ENCODE results near the gene TRIP13.
"Not testable (repeated sequence)": the region's sequence is repeated elsewhere in the genome, so short reads cannot be mapped to it uniquely, and the experiment has no call there.

Gene TRIP13

DNA sequence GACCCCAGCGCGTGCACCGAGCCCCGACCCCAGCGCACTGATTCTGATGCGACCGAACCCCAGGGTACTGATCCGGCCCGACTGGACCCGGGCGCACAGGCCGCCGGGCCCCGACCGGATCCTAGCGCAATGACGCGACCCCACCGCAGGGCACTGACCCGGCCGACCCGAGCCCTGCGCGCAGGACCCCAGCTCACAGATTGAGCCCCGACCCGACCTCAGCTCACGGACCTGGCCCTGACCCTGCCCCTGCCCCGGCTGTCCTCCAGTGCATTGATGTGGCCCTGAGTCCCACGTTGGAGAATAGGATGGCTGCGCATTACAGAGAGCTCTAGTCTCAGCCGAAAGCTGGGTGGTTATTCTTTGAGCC, 438 bp downstream of the TRIP13 start:
- no peak for DNase-seq

DNA sequence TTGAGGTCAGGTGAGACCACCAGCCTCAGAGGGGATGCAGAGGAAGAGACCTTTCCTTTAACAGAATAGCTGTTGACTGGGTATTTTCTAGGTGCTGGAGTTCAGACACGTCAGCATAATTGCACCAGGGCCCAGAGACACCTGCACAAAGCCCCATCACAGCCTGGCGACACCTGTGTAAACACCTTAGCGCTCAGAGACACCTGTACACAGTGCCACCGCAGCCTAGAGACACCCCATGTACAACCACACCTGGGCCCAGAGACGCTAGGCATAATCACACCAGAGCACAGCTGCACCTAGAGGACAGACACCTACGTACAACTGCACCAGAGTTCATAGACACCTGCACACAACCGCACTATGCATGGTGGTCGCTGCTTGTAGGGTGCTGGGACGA, 1.0 kb downstream of the TRIP13 start:
- DNase-seq, result no peak

DNA sequence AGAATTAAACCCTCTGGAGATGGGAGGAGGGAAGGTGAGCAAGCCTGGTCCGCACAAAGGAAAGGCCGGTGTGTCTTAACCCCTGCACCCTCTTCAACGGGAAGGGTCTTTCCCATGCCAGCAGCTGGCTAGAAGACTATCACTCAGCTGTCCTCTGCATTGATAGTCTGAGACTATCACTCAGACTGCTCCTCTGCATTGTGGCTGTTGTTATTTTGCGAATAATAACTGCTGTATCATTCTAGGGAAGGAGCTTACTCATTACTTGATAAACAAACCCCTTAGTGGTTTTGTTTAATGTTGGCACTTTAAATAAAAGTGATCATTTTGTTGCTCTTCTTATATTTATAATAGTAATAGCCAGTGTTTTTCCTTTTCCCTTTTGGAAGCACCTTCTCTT, 8.1 kb downstream of the TRIP13 start:
- no peak for DNase-seq

DNA sequence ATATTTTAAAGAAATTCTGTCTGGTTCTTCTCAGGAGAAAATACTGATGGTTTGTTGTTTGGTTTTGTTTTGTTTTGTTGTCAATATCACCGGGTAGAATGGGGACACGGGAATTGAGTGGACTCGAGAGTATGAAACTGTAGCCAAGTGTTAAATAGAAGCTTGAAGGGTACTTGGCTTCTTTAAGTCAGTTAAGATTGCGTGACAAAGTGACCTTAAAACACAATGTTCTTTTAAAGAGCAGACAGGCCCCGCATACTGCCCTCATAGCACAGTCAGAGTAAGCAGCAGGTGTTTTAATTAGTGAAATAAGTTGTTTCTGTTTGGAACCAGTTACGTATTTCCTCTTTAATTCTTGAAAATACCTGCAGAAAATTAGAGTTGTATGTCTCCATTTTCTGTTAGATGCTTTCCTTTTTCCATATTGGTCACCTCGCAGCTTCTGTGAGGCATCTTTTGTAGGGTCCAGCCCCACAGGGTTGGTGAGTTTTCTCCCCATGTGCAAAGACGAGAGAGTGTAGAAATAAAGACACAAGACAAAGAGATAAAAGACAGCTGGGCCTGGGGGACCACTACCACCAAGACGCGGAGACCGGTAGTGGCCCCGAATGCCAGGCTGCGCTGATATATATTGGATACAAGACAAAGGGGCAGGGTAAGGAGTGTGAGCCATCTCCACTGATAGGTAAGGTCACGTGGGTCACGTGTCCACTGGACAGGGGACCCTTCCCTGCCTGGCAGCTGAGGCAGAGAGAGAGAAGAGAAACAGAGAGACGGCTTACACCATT, 9.6 kb downstream of the TRIP13 start:
- no peak for DNase-seq

DNA sequence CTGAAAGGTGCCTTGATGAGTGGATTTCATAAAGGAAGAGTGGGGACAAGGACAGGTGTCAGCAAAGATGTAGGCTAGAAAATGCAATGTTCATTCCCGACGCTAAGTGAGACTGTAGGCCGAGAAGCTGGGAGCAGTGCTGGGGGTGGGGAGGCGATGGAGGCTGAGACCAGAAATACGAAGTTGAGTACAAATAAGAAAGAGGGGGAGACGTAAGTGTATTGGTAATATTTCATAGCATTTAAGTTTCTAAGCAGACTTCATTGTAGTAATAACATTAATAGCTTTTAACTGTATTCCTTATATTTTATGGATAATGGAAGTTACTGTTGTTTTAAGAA, 11.0 kb downstream of the TRIP13 start:
- DNase-seq, result no peak

DNA sequence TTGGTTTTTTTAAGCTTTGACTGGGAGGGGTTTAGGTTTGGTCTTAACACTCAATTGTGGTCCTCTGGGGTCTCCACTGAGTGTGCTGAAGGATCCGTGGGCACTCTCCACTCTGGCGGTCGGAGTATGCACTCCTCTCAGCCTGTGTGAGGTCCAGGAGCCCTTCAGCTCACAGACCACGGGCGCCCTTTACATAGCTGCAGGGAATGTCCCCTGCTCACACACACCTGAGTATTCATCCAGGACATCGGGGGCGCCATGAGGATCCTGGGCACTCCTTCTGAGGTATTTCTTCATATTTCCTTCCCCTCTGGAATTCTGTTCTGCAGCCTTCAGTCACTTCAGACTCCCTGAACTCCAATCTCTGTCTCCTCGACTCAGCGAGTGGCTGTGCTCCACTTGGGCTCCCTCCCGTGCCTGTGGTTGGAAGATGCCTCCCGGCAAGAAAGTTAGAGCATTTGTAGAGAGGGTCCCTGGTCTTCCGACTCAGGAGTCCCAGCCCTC, 12.5 kb downstream of the TRIP13 start:
- no peak for DNase-seq

DNA sequence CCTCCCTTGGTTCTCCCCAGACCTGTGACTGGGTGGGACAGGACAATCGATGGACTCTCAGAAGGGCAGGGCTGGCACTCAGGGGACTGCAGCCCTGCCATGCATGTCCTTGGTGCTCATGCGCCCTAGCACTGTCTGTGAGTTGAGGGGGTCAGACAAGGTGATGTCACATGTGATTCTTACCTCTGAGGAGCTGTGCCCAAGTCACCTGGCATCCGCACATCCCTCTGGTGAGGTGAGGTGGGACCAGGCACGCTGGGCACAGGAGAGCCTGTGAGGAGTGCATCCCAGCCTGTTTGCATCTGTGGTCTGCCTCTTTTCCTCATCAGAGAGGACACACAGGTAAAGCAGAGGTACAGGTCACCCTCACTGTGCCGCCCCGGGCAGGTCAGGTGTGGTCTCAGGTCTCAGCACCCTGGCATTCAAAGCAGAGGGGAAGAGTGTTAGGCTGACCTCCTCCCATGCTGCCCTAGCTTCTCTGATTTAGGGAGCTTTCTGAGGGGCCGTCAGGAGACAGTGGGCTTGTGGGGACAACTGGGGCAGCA, 14.8 kb downstream of the TRIP13 start:
- no peak for DNase-seq

DNA sequence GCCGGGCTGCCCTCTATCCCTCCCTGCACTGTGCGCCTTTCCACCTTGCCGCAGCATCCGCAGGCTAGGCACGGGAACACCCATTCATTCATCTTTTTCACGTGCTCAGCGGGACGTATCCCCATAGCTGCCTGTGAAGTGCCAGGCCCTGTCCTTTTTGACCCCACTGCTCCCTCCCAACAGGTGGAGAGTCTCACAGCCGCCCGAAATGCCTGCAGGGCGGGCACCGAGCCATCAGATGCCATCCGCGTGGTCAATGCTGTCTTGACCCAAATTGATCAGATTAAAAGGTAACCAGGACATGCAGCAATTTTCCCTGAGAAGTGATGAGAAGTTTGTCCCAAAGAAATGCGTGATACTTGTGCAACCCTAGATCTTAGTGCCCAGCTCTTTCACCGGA, 15.5 kb downstream of the TRIP13 start:
- DNase-seq, result no peak

DNA sequence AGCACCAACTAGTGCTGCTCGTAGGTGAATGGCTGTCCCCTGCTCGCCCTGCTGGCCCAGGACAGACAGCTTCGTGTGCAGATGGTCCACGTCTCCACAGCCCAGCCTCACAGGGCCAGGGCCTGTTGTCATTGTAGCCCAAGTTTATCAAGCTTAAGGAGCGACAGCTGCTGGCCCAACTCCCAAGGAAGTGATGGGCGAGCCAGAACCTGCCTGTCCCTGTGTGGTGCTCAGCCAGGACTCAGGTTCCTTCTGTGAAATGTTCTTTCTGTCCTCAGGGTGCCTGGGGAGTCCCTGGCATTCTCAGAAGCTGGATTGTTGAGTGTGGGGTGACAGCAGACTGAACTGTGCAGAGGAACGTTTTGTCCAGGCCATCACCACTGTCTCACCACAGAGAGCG, 16.4 kb downstream of the TRIP13 start:
- no peak for DNase-seq

DNA sequence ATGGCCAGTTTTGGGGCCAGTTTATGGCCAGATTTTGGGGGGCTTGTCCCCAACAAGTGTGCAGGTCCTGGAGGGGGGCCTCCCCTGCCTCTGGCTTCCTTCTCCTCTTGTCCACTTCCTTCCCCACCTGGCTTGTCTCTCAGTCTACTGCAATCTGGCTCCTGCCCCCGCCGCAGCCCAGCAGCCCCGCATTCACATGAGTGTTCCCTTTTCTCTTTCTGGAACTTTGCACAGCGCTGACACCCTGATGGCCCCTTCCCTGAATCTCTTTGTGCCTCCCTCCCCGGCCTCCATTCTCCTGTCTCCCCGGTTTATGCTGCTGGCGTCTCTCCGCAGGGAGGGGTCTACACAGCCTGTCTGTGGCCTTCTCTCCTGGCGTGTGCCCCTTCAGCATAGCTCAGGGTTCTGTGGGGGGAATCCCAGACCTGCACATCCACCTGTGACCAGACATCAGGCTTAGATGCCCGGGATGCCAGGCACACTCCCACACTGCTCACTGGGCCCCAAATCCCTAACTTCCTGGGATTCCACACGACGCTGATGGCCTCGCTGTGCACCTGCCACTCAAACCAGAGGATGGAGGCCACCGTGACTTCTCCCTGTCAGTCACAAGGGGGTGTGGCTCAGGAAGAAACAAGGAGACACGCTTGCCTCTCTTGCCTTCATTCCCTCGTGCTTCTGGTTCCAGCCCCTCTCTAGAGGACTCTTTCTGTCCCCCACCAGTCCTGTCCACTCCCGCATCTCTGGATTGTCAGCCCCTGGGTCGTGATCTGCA, 17.5 kb downstream of the TRIP13 start:
- DNase-seq, result no peak

DNA sequence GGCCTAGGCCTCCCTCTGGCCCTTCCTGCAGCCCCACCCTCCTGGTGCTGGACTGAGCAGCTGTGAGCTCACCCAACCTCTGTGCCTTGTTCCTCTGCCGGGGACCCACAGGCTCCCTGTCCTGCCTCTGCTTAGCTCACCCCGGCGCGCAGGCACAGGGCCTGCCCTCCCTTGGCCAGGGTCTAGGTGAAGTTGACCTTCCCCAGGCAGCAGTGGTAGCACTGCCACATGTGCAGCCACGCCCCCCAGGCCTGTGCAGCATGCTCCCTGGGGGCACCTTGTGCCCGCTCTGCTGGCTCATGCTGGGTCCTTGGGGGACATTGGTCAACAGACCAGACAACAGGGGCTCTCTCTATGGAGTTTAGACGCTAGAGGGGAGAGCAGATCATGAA, 18.1 kb downstream of the TRIP13 start:
- no peak for DNase-seq

DNA sequence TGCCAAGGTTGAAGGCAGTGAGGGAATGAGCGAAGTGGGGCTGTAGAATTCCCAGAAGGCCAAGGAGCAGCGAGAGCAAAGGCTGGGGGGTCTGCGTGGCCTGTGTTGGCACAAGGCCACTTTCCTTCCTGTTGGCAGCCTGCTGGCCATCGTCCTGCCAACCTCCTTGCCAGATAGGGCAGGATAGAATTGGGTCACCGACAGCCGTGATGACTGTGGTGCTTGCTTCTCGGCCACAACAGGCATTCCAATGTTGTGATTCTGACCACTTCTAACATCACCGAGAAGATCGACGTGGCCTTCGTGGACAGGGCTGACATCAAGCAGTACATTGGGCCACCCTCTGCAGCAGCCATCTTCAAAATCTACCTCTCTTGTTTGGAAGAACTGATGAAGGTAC, 18.9 kb downstream of the TRIP13 start:
- no peak for DNase-seq

DNA sequence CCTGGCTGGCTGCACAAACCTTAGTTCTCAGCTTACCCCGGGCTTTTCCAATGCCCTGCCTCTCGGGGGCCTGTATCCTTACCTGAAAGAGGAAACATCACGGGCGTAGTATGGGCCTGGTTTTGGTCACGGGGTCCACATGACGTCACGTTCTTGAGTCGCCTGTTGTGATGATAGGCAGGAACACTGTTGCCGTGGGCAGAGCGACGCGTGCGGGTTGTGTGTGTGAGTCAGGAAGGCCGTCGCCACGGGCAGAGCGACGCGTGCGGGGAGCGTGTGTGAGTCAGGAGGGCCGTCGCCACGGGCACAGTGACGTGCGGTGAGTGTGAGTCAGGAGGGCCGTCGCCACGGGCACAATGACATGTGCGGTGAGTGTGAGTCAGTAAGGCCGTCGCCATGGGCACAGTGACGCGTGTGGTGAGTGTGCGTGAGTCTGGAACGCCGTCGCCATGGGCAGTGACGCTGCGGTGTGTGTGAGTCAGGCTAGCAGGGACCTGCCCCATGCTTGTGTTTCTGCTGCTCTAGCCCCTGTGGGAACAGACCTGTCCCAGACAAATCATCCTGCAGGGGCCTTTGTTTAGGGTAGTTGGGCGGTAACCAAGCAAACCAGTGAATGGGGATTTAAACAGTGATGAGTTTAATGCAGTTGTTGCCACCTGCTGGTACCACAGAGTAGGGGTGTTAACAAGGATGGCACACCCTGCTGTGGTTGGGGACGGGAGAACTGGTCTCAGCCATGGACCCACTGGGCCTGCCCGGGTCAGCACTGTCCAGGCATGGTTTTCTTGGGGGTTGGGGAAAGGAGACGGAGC, 19.8 kb downstream of the TRIP13 start:
- no peak for DNase-seq

DNA sequence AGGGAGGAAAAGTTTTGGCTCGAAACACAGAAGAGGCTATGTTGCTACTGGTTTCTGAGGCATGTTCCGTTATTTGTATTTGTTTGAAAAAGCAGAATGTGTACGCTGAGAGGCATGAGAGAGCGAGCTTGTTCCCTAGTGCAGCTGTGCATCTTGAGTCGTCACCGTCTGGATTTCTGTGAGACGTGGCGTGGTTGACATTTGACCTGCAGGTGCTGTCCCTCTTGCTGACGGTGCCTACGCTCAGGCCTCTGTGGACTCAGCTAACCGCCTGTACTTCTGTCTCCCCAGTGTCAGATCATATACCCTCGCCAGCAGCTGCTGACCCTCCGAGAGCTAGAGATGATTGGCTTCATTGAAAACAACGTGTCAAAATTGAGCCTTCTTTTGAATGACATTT, 21.5 kb downstream of the TRIP13 start:
- no peak for DNase-seq

DNA sequence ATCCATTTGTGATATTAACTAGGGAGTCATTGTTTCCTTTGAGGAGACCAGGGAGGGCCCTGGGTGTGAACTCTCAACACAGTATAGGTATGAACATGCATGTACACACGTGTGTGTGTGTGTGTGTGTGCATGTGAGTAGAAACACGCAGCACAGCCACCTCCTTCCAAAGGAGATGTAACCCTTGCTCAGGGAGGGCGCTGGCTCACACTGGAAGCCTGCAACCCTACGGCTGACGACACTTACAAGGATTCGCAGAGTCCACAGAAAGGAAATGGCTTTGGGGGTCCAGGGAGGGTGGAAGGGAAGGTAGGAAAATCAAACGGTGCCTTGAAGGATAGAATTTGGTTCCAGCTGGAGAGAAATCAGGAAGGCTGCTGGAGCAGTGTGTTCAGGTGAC, 21.9 kb downstream of the TRIP13 start:
- no peak for DNase-seq

DNA sequence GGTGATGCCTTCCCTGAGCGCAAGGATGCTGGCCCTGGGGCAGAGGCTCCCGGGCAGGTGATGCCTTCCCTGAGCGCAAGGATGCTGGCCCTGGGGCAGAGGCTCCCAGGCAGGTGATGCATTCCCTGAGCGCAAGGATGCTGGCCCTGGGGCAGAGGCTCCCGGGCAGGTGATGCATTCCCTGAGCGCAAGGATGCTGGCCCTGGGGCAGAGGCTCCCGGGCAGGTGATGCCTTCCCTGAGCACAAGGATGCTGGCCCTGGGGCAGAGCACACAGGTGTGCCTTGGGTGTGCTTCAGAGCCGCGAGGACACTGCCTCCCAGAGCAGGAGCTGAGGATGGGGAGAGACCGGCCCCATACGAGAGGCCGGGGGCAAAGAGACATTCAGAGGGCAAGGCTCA, 22.7 kb downstream of the TRIP13 start:
- DNase-seq, result not testable (repeated sequence)

DNA sequence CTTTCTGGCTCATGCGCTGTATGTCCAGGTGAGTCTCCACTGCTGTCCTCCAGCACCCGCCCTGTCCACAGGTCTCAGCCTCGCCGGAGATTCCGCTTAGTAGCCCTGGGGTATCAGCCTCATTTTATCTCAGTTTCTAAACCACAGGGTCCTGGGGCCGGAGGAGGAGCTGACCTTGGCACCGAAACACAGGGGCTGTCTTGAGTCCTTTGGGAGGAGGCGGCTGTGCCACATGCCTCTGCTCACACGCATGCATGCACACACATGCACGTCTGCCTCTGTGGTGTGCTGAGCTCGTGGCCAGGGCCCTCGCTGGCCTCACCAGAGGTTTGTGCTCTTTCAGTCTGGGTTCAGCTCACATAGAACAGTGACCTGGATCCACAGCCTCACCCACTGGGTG, 23.3 kb downstream of the TRIP13 start:
- DNase-seq, result no peak

DNA sequence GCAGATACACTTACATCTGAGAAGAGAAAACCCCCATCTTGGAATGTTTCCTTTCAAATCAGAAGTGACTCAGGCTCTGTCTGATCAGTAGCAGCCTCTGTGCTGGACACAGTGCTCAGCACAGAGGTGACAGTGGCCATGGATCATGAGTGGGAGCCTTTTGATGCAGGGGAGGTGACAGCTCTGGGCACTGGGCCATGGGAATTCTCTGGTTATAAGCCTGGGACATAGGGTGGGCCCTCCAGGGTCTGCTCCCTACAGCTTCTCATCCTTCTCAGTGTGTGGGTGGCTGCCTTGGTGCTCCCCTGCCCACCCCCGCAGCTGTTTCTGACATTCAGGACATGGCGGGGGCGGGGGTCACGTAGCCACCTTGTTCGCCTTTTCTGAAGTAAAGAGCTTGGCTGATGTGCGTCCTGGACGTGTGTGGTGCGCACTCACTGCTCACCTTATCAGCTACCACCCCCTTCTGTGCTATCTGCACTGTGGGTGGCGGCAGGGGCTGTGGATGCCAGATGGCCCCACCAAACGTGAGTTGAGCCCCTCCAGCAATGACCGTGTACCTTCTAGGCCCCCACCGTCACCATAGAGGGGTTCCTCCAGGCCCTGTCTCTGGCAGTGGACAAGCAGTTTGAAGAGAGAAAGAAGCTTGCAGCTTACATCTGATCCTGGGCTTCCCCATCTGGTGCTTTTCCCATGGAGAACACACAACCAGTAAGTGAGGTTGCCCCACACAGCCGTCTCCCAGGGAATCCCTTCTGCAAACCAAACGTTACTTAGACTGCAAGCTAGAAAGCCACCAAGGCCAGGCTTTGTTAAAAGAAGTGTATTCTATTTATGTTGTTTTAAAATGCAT, 24.0 kb downstream of the TRIP13 start:
- DNase-seq, result no peak

DNA sequence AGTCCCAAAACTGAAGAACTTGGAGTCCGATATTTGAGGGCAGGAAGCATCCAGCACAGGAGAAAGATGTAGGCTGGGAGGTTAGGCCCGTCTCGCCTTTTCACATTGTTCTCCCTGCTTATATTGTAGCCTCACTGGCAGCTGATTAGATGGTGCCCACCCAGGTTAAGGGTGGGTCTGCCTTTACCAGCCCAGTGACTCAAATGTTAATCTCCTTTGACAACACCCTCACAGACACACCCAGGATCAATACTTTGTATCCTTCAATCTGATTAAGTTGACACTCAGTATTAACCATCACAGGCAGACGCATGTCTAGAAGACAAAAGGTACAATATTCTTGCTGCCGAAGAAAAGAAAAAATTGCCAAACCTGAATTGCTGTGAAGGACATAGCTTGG, 26.0 kb downstream of the TRIP13 start:
- not testable (repeated sequence) for DNase-seq

DNA sequence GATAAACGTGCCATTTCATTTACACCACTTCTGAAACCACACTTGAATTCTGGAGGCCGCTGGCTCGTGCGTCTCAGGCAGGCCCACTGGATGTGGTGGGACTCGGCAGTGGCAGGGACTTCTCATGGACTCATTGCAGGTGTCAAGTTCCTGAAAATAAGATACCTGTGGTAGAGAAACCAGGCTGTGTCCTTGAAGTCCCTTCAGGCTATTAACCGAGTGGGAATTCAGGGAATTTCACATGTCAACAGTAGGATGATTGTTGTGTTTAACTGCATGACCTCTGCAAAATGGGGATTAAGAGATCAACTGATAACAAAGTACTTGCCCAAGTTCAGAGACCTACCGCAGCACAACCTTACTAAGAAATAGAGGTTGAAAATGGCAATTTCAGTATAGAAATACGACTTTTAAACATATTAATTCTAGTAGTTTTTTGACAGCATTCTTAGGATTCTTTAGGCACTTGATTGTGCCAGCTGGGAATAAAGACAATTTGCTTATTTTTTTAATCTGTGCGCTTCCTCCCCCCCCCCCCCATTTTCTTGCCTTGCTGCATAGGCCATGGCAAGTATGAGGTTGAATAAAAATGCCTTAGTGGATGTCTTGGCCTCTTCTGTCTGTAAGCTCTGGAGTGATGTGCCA, 26.8 kb downstream of the TRIP13 start:
- DNase-seq, result no peak

DNA sequence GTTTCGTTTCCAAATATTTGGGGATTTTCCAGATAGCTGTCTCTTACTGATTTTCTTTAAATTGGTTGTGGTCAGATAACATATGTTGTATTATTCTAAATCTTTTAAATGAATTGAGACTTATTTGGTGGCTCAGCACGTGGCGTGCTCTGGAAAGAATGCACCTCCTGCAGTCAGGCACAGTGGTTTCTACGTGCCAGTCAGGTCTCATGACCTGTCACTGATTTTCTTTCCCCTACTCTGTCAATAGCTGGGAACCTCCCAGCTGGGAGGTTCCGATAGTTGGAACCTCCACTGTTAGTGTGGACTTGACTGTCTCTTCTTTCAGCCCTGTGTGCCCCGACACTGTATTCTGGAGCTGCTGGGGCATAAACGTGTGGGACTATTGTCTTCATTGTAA, 27.6 kb downstream of the TRIP13 start:
- DNase-seq, result no peak

Measured in right forelimb (tissue), 1 donor.